HG03439 (cell line): ENCODE measurements around the gene YIF1A.
A peak's percentile ranks its signal among the peaks of the same experiment; 100 is the strongest.

Source experiments
- ATAC-seq: cut with Tn5 transposase; IDR thresholded peaks from one replicate; pipeline ENCODE4 v1.9.1; 2021; ENCODE audit warnings: mild to moderate bottlenecking, moderate library complexity; ENCODE audit not compliant: unreplicated experiment

The YIF1A gene

GRCh38 chr11:66288671-66289547 is at the start of gene YIF1A:
TSS of gene YIF1A (minus strand) at chr11:66289143. CDS start at chr11:66288985, 158 bp downstream.
- peak; percentile 90 for ATAC-seq

GRCh38 chr11:66337103-66337899 is 48.4 kb upstream of the YIF1A start:
- ATAC-seq, result no peak

GRCh38 chr11:66336234-66337102 is 47.5 kb upstream of the YIF1A start, which contains the start of gene RIN1:
TSS of gene RIN1 (minus strand) at chr11:66336434. CDS start at chr11:66336402, 32 bp downstream.
- ATAC-seq, result peak; percentile 63

- ATAC-seq, result no peak
Measured at GRCh38 chr11:66335531-66336233, 46.7 kb upstream of the YIF1A start.

GRCh38 chr11:66334605-66335442 is 45.9 kb upstream of the YIF1A start:
- ATAC-seq, result no peak

- no peak for ATAC-seq
Measured at GRCh38 chr11:66333896-66334604, 45.1 kb upstream of the YIF1A start.

GRCh38 chr11:66333220-66333877 is 44.4 kb upstream of the YIF1A start:
- no peak for ATAC-seq

GRCh38 chr11:66332371-66333219 is 43.7 kb upstream of the YIF1A start:
- ATAC-seq, result no peak

- ATAC-seq, result no peak
Measured at GRCh38 chr11:66331542-66332370, 42.8 kb upstream of the YIF1A start.

GRCh38 chr11:66330931-66331330 is 42.0 kb upstream of the YIF1A start:
- ATAC-seq, result no peak

GRCh38 chr11:66329165-66329673 is 40.3 kb upstream of the YIF1A start:
- ATAC-seq, result no peak

GRCh38 chr11:66328302-66329144 is 39.6 kb upstream of the YIF1A start:
- no peak for ATAC-seq

- no peak for ATAC-seq
Measured at GRCh38 chr11:66328031-66328301, 39.0 kb upstream of the YIF1A start.

GRCh38 chr11:66327171-66328030 is 38.5 kb upstream of the YIF1A start:
- no peak for ATAC-seq
